Endodermal cell (in vitro differentiated cells): Measurements from ENCODE around the gene SMTN. TPM values are rescaled to one million over a fixed set of nuclear protein-coding genes. Genes with fewer than 3 reads are reported as not detected.

Source experiments
- DNase-seq: peaks from one replicate; pipeline ENCODE4 v3.0.0-alpha.2; 2017
- H3K27ac ChIP-seq: 2 replicates; pipeline ENCODE4 v1.5.1; 2013; ENCODE audit warnings: mild to moderate bottlenecking, low read depth, low read length, moderate library complexity
- H3K27me3 ChIP-seq: 2 replicates; pipeline ENCODE4 v1.6.1; 2013; ENCODE audit warnings: mild to moderate bottlenecking, low read length, moderate library complexity; ENCODE audit not compliant: insufficient read depth, control insufficient read depth, poor library complexity, severe bottlenecking
- H3K36me3 ChIP-seq: 2 replicates; pipeline ENCODE4 v1.7.0; 2013; ENCODE audit warnings: mild to moderate bottlenecking, low read length, moderate library complexity; ENCODE audit not compliant: control insufficient read depth, insufficient read depth
- H3K4me1 ChIP-seq: one replicate; pipeline ENCODE4 v1.7.0; 2013; ENCODE audit warnings: low read length; ENCODE audit not compliant: control insufficient read depth, insufficient read depth
- H3K4me3 ChIP-seq: 2 replicates; pipeline ENCODE4 v1.5.1; 2013; ENCODE audit warnings: mild to moderate bottlenecking, low read length, moderate library complexity
- H3K9ac ChIP-seq: 2 replicates; pipeline ENCODE4 v1.6.1; 2013; ENCODE audit warnings: mild to moderate bottlenecking, low read length, moderate library complexity; ENCODE audit not compliant: poor library complexity, severe bottlenecking; ENCODE audit errors: extremely low read depth
- H3K9me3 ChIP-seq: 2 replicates; pipeline ENCODE4 v1.6.1; 2013; ENCODE audit warnings: mild to moderate bottlenecking, low read length, moderate library complexity; ENCODE audit not compliant: control insufficient read depth
- H3K27ac Mint-ChIP-seq: 2 replicates; pipeline ENCODE4 v1.8.0; 2020; ENCODE audit warnings: mixed read lengths
- H3K27me3 Mint-ChIP-seq: 2 replicates; pipeline ENCODE4 v1.8.0; 2021; ENCODE audit warnings: mild to moderate bottlenecking, mixed read lengths; ENCODE audit not compliant: insufficient read depth
- H3K36me3 Mint-ChIP-seq: 2 replicates; pipeline ENCODE4 v1.8.0; 2020; ENCODE audit warnings: low read depth, mixed read lengths
- H3K4me1 Mint-ChIP-seq: 2 replicates; pipeline ENCODE4 v1.8.0; 2020; ENCODE audit warnings: mixed read lengths
- H3K4me3 Mint-ChIP-seq: 2 replicates; pipeline ENCODE4 v1.8.0; 2020; ENCODE audit warnings: mild to moderate bottlenecking, moderate library complexity, mixed read lengths
- H3K9me3 Mint-ChIP-seq: 2 replicates; pipeline ENCODE4 v1.8.0; 2020; ENCODE audit warnings: mild to moderate bottlenecking, mixed read lengths
- WGBS, 2 experiments: methylation state at CpG; one replicate each; pipeline versions ENCODE4 v1.1.5 to v1.1.7; 2013; ENCODE audit warnings: missing lambda C conversion rate in 2 of 2, mixed read lengths in 1 of 2; ENCODE audit not compliant: insufficient coverage in 1 of 2, insufficient read length in 1 of 2; 5-methylcytosine and 5-hydroxymethylcytosine counted together
- total RNA-seq, 2 donors: library from RNA; stranded (reverse); fragmentation: NEBNext Ultra II Directional in 1 of 2; extraction: Animal tissue kit (Norgen Biotek cat#: 25700) in 1 of 2; gene quantifications; 2 replicates in 1 of 2; 3 replicates in 1 of 2; pipeline ENCODE4 v1.2.1, GENCODE V29; 2021
- TF ChIP-seq, protein P1 (sequence below): fragments of 200-600 bp; sonication (generic); conservative IDR thresholded peaks from 2 replicates; pipeline ENCODE4 v1.5.0; 2021; ENCODE audit warnings: antibody characterized with exemption, mild to moderate bottlenecking

SMTN gene
- total RNA-seq, 2 donors from 2014 or later: 23.6 to 35.8 TPM

DNA sequence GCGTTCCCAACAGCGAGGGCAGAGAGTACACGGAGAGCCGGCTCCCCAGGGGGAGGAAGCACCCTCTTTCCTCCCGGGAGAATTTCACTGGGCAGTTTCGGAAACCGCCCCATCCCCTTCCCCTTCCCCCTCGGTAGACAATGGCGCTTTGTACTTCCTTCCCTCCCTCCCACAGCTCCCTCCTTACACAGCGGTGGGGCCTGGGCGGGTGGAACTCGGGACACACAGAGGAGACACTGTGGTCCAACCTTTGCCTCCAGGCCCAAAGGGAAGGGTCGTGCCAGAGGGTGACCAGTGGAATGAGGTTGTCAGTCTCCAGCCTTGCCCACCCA, 4.3 kb downstream of the SMTN start:
- TF ChIP-seq, protein P1, sequence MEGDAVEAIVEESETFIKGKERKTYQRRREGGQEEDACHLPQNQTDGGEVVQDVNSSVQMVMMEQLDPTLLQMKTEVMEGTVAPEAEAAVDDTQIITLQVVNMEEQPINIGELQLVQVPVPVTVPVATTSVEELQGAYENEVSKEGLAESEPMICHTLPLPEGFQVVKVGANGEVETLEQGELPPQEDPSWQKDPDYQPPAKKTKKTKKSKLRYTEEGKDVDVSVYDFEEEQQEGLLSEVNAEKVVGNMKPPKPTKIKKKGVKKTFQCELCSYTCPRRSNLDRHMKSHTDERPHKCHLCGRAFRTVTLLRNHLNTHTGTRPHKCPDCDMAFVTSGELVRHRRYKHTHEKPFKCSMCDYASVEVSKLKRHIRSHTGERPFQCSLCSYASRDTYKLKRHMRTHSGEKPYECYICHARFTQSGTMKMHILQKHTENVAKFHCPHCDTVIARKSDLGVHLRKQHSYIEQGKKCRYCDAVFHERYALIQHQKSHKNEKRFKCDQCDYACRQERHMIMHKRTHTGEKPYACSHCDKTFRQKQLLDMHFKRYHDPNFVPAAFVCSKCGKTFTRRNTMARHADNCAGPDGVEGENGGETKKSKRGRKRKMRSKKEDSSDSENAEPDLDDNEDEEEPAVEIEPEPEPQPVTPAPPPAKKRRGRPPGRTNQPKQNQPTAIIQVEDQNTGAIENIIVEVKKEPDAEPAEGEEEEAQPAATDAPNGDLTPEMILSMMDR: peak; percentile 2
- Mint-ChIP-seq H3K4me3 (peak overlapping the region; percentile 84), H3K4me1 (peaks cover 31% of the 10 kb centered on the region), H3K9me3 (no peaks in the 10 kb centered on the region), H3K36me3 (no peaks in the 10 kb centered on the region), H3K27me3 (peaks cover 2% of the 10 kb centered on the region), H3K27ac (peak overlapping the region; percentile 93)
- Histone ChIP-seq H3K4me3 (peak overlapping the region; percentile 86), H3K27me3 (no peaks in the 10 kb centered on the region), H3K27ac (peak overlapping the region; percentile 38), H3K4me1 (peaks cover 13% of the 10 kb centered on the region), H3K36me3 (no peaks in the 10 kb centered on the region), H3K9me3 (no peaks in the 10 kb centered on the region), H3K9ac (peak overlapping the region; percentile 68)
- peak; percentile 73 for DNase-seq
- WGBS, 2 experiments: 37 to 38% methylated on average over 4 to 13 of the region's 13 CpGs

DNA sequence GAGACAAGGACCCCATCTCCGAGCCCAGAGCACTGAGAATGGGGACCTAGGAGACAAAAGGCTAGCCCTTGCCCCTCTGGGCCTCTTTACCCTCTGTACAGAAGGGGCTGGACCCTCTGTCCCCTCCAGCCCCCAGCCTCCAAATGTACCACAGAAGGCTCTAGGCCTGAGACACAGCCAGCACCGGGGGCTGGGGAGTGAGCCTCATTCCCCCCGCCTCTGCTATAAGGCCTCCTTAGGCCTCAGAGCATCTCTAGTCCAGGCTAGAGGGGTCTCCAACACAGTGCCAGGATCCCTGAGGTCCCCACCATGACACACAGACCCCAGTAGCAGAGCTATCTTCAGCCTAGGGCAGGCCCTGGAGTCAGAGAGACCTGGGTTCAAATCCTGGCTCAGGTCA, 4.8 kb downstream of the SMTN start:
- Histone ChIP-seq H3K9ac (no peak overlapping the region), H3K4me1 (peaks cover 13% of the 10 kb centered on the region), H3K36me3 (no peaks in the 10 kb centered on the region), H3K4me3 (no peak overlapping the region), H3K27ac (no peak overlapping the region), H3K9me3 (no peaks in the 10 kb centered on the region), H3K27me3 (no peaks in the 10 kb centered on the region)
- H3K9me3 Mint-ChIP-seq: no peaks in the 10 kb centered on the region
- DNase-seq: no peak
- WGBS, 2 experiments: 90 to 95% methylated on average over 2 to 3 of the region's 3 CpGs
- no peak overlapping the region for H3K27ac Mint-ChIP-seq
- peaks cover 2% of the 10 kb centered on the region for H3K27me3 Mint-ChIP-seq
- peak overlapping the region; percentile 84 for H3K4me3 Mint-ChIP-seq
- H3K4me1 Mint-ChIP-seq: peaks cover 29% of the 10 kb centered on the region
- no peaks in the 10 kb centered on the region for H3K36me3 Mint-ChIP-seq
- TF ChIP-seq, protein P1: no peak

DNA sequence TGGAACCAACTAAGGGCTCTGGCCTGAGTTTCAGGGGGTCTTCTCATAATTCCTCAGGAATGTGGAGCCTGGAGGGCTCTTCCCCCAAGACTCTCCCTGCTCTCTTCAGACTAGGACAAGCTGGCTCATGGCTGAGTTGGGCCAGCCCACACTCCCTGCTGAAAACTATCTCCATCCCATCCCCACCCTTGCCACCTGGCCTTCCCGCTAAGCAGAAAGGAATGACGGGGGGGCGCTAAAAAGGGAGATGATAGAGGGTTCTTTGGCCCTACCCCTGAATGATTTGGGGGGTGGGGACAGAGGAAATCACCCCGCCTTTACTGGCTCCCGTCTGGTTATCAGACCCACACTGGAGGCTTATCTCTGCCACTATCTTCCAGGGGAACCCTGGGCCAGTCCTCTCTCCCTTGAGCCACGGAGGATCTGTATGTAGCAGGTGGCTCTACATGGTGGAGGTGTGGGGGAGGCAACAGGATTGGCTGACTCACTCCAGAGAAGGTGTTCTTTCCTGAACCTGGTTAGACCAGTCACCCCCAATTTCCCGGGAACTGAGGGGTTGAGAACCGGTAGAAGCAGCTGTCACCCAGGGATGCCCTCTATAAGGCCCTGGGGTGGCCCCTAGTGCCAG, 5.7 kb downstream of the SMTN start:
- Histone ChIP-seq H3K9me3 (no peaks in the 10 kb centered on the region), H3K9ac (no peak overlapping the region), H3K27me3 (no peaks in the 10 kb centered on the region), H3K27ac (no peak overlapping the region), H3K4me1 (peaks cover 10% of the 10 kb centered on the region), H3K4me3 (no peak overlapping the region), H3K36me3 (no peaks in the 10 kb centered on the region)
- Mint-ChIP-seq H3K27me3 (peaks cover 2% of the 10 kb centered on the region), H3K4me1 (peaks cover 25% of the 10 kb centered on the region), H3K36me3 (no peaks in the 10 kb centered on the region), H3K9me3 (no peaks in the 10 kb centered on the region), H3K4me3 (no peak overlapping the region), H3K27ac (no peak overlapping the region)
- TF ChIP-seq, protein P1: no peak
- DNase-seq: no peak
- WGBS, 2 experiments: 91 to 92% methylated on average over 6 to 8 of the region's 8 CpGs
